Midbrain (tissue), 1 donor: ENCODE measurements around the gene ARF3.
"Not testable (repeated sequence)": the region's sequence is repeated elsewhere in the genome, so short reads cannot be mapped to it uniquely, and the experiment has no call there.

Experiments
- DNase-seq: peaks from one replicate; lab custom pipeline; 2025; lab: John Stamatoyannopoulos, UW

ARF3 gene

GRCh38 chr12:48929551-48929950 lies 27.7 kb downstream of the ARF3 start:
- DNase-seq = no peak

DNA sequence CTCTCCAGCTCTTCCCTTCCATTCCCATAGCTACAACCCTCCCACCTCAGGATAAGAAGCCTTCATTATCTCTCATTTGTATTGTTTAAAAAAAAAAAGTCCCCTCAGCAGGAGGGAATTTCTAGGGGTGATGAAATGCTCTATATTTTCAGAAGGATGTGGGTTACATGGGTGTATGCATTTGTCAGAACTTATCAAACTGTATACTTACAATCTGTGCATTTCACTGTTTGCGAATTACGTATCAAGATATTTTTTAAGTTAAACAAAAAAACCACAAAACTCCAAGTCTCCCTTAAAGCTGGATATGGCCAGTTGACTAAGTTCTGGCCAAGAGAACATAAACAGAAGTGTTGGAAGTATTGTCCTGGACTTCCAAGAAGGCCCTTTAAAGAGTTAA lies 30.0 kb downstream of the ARF3 start:
- DNase-seq = no peak

GRCh38 chr12:48925304-48926011 lies 31.8 kb downstream of the ARF3 start, which contains the start of gene FKBP11:
FKBP11 (minus strand) TSS chr12:48925492; CDS start chr12:48925428, 64 bp downstream.
- no peak for DNase-seq

DNA sequence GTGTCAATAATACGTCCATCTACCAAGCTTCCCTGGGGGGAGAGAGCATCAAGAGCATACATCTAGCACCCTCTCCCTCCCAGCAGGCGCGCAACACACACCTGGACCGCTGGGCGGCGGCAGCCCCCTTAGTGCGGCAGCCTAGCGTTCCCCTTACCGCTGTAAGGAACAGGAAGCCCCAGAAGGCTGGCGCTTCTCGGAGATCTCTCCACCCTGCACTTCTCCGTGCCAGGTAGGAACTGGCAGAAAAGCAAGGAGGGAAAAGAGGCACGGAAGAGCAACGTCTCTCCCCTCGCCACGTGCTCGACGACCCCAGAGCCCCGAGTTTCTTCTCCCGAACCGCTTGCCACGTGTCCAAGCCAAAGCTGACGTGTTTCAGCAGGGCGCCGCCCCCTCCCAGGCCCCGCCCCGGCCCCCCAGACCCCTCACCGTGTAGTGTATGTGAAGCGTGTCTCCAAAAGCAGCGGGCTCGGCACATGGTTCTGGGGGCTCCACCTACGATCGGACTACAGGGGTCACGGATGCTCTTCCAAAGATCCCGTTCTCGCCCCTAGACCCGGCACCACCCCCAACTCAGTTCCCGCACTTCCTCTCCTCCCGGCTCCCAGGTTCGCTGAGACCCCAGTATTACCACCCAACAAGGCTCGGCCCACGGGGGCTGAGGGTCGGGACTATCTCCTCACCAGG lies 32.5 kb downstream of the ARF3 start:
- no peak for DNase-seq

DNA sequence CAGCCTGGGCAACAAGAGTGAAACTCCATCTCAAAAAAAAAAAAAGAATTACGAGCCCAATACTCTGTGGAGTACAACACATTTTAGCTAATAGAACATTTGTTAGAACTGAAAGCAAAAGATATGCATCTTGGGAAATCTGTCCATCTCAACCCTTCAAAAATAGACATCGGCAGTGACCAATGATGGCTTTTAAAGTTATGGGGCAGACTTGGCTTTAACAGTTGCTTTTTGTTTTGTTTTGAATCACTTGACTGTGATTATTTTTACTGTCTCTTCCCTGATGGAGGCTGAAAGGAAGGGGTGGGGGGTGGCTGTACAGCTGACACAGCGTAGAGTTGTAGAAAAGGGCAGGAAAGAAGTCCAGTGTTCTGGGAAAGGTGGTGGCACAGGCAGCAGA lies 34.2 kb downstream of the ARF3 start:
- DNase-seq = no peak

GRCh38 chr12:48917857-48918537 lies 39.3 kb downstream of the ARF3 start:
- no peak for DNase-seq

DNA sequence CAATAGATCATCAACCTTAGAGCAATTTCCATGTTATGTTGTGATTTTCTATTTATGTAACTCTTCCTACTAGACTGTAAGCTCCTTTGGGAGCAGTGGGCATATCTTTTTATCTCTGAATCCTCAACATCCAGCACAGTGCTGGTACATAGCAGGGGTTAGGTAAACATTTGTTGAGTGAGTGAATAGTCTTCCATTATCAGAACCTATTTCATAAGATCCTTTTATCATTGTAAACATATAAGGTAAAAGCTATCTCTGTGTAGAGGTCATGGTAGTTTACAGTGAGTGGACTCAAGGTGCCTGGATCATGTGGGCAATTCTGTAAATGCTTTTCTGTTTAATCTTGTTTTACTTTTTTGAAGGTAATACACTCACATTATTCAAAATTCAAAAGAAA lies 47.1 kb downstream of the ARF3 start:
- DNase-seq = no peak

DNA sequence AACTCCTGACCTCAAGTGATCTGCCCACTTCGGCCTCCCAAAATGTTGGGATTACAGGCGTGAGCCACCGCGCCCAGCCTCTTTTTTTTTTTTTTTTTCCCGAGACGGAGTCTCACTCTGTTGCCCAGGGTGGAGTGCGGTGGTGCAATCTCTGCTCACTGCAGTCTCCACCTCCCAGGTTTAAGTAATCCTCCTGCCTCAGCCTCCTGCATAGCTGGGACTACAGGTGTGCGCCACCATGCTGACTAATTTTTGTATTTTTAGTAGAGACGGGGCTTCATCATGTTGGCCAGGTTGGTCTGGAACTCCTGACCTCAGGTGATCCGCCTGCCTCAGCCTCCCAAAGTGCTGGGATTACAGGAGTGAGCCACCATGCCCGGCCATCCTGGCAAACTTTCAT lies 47.6 kb downstream of the ARF3 start:
- DNase-seq = not testable (repeated sequence)

DNA sequence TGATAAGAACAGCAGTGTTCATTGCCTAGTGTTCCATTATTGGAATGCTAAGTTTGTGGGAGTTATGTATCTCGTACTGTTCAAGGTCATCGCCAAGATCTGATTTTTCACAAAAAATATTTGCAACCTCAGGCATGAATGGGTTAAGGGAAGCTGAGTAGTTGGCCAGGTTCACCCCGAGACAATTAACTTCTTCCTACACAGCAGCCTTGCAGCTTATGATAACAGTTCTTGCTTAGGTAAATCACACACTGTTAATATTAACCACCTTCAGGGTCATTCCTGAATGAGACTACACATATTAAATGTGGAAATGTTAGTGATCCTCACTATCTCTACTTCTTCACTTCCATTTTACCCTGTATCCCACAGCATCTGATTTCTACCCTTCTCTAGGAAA lies 50.0 kb downstream of the ARF3 start:
- no peak for DNase-seq

- peak; percentile 75 for DNase-seq
These were observed 53.3 kb downstream of the ARF3 start for GRCh38 chr12:48903982-48904411.

- DNase-seq = no peak
These were observed 53.8 kb downstream of the ARF3 start for GRCh38 chr12:48903363-48903981.

- no peak for DNase-seq
These were observed 56.0 kb downstream of the ARF3 start for GRCh38 chr12:48901278-48901677.

GRCh38 chr12:48899651-48900050 lies 57.6 kb downstream of the ARF3 start:
- DNase-seq = no peak

GRCh38 chr12:48894271-48894670 lies 63.0 kb downstream of the ARF3 start:
- no peak for DNase-seq

DNA sequence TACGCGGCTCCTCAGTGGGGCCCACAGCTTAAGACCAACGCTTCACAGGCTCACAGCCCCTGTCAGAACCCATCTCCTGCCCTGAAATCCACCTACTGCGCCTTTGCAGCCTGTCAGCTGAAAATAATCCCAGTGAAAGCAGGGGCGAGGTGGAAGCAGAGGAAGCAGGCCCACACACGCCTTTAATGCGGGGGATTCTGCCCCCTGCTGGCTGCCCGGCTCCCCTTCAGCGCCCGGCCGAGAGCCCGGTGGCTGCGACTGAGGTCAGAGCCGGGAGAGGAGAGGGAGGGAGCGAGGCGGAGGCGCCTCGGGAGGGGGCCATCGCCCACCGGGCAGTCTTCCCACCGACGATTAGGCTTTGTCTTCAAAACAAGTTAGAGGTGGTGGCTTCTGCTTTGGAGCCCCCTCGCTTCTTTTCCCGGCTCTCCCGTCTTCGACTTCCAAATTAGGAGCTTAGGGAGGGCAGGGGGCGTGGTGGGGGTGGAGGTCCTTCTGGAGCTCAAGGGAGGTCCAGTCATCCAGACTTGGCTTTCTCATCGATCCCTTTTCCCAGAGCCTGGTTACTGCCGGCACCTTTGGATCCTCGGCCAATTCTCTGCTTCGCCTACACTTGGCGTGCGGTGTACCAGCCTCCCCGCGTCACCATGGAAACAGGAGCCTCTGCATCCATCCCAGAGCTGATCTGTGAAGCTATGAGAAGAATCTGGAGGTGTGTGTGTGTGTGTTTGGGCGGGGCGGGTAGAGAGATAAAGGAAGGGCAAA lies 66.4 kb downstream of the ARF3 start:
- DNase-seq = peak; percentile 81

DNA sequence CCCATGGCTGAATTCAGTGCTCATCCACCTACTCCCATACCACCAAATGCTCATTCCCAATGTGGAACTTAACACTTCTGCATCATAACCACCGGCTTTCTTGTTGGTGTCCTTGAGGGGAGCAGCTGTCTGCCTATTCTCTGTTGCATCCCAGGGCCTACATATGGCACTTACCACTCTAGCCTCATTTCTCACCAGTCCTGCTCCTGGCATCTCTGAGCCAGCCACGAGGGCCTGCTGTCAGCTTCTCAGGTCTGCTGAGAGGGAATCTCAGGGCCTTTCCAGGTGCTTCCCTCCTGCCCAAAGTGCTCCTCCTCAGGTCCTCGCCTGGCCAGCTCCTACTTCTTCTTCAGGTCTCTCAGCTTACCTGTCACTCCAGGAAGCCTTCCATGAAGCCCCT lies 67.6 kb downstream of the ARF3 start:
- no peak for DNase-seq
